GM23338 (cell line): ENCODE measurements around the gene SART3. TPM values are rescaled to one million over a fixed set of nuclear protein-coding genes. Genes with fewer than 3 reads are reported as not detected.

Source experiments
- ATAC-seq: fragments of 200-7000 bp; cut with Tn5 transposase; 3 replicates; pipeline ENCODE4 v1.9.1; 2020
- DNase-seq: peaks from one replicate; pipeline ENCODE4 v3.0.0-alpha.2; 2015; ENCODE audit warnings: low spot score
- H2AFZ ChIP-seq: fragments of 200-600 bp; sonication (generic); 2 replicates; pipeline ENCODE4 v1.8.0; 2016; ENCODE audit warnings: antibody characterized with exemption, mild to moderate bottlenecking, moderate library complexity
- H3F3A ChIP-seq: fragments of 200-600 bp; sonication (generic); replicated peaks from 2 replicates; pipeline ENCODE4 v1.8.0; 2017; ENCODE audit warnings: antibody characterized with exemption, mixed run types, low read depth
- H3K27ac ChIP-seq: fragments of 200-600 bp; sonication (generic); 2 replicates; pipeline ENCODE4 v1.6.1; 2016; ENCODE audit warnings: low read depth
- H3K27me3 ChIP-seq: fragments of 200-600 bp; sonication (generic); 2 replicates; pipeline ENCODE4 v1.8.0; 2016; ENCODE audit warnings: mild to moderate bottlenecking, mixed run types, moderate library complexity; ENCODE audit not compliant: insufficient read depth
- H3K36me3 ChIP-seq: fragments of 200-600 bp; sonication (generic); 2 replicates; pipeline ENCODE4 v1.8.0; 2016; ENCODE audit warnings: mild to moderate bottlenecking; ENCODE audit not compliant: insufficient read depth
- H3K4me1 ChIP-seq: fragments of 200-600 bp; sonication (generic); 2 replicates; pipeline ENCODE4 v1.8.0; 2016; ENCODE audit warnings: mild to moderate bottlenecking, moderate library complexity; ENCODE audit not compliant: insufficient read depth
- H3K4me2 ChIP-seq: fragments of 200-600 bp; sonication (generic); 2 replicates; pipeline ENCODE4 v1.7.1; 2017; ENCODE audit warnings: mixed run types
- H3K4me3 ChIP-seq: fragments of 200-600 bp; sonication (generic); 2 replicates; pipeline ENCODE4 v1.6.1; 2016; ENCODE audit warnings: mixed run types
- H3K79me2 ChIP-seq: fragments of 200-600 bp; sonication (generic); replicated peaks from 2 replicates; pipeline ENCODE4 v1.8.0; 2017; ENCODE audit warnings: mild to moderate bottlenecking; ENCODE audit not compliant: insufficient read depth
- H3K9me2 ChIP-seq: fragments of 200-600 bp; sonication (generic); 2 replicates; pipeline ENCODE4 v1.8.0; 2017; ENCODE audit not compliant: insufficient read depth
- H4K20me1 ChIP-seq: fragments of 200-600 bp; sonication (generic); replicated peaks from 2 replicates; pipeline ENCODE4 v1.8.0; 2017; ENCODE audit warnings: mild to moderate bottlenecking; ENCODE audit not compliant: insufficient read depth
- H3K27ac Mint-ChIP-seq: 2 replicates; pipeline ENCODE4 v1.8.0; 2020; ENCODE audit warnings: inconsistent platforms, mild to moderate bottlenecking, moderate library complexity, mixed read lengths
- H3K27me3 Mint-ChIP-seq: 3 replicates; pipeline ENCODE4 v1.8.0; 2022; ENCODE audit warnings: low read depth, mild to moderate bottlenecking, moderate library complexity, mixed read lengths, inconsistent platforms; ENCODE audit not compliant: insufficient read depth, poor library complexity
- H3K36me3 Mint-ChIP-seq: 3 replicates; pipeline ENCODE4 v1.8.0; 2021; ENCODE audit warnings: low read depth, mild to moderate bottlenecking, inconsistent platforms, moderate library complexity, mixed read lengths
- H3K4me1 Mint-ChIP-seq: 3 replicates; pipeline ENCODE4 v1.8.0; 2020; ENCODE audit warnings: mild to moderate bottlenecking, inconsistent platforms, mixed read lengths
- H3K4me3 Mint-ChIP-seq: 3 replicates; pipeline ENCODE4 v1.8.0; 2021; ENCODE audit warnings: moderate library complexity, mild to moderate bottlenecking, inconsistent platforms, mixed read lengths
- H3K9me3 Mint-ChIP-seq: 3 replicates; pipeline ENCODE4 v1.8.0; 2020; ENCODE audit warnings: moderate library complexity, mild to moderate bottlenecking, inconsistent platforms, mixed read lengths
- EZH2 ChIP-seq: fragments of 200-600 bp; sonication (generic); IDR thresholded peaks from one replicate; pipeline ENCODE4 v1.8.0; 2017; ENCODE audit warnings: antibody characterized with exemption, mild to moderate bottlenecking, low read depth; ENCODE audit not compliant: unreplicated experiment
- EZH2phosphoT487 ChIP-seq: fragments of 200-600 bp; sonication (generic); IDR thresholded peaks from one replicate; pipeline ENCODE4 v1.8.1; 2018; ENCODE audit warnings: antibody characterized with exemption; ENCODE audit not compliant: unreplicated experiment
- JUNB ChIP-seq: IDR thresholded peaks from one replicate; pipeline ENCODE4 v1.6.1; 2016; ENCODE audit warnings: antibody characterized with exemption; ENCODE audit not compliant: unreplicated experiment
- ZNF462 ChIP-seq: fragments of 250-450 bp; sonication (Bioruptor Pico); IDR thresholded peaks from 2 replicates; pipeline ENCODE4 v1.5.0; 2020; ENCODE audit warnings: mild to moderate bottlenecking, moderate library complexity
- polyA plus RNA-seq: library from polyadenylated mRNA; unstranded; fragments of >200 nt; fragmentation: Nextera tagmentation; extraction: Ambion mirVana; gene quantifications from 2 replicates; pipeline ENCODE4 v1.2.1, GENCODE V29; 2016
- total RNA-seq: library from RNA; depleted of rRNA; stranded (reverse); fragments of >200 nt; shearing (Covaris generic); gene quantifications from 2 replicates; pipeline ENCODE4 v1.2.3, GENCODE V29; 2014

Gene SART3
- total and polyA plus RNA-seq, 2 experiments from 2014 or later: 49.8 to 112 TPM

GRCh38 chr12:108605690-108606406, 44.9 kb upstream of the SART3 start (continued):
- TF ChIP-seq ZNF462: no peak

- no peak for ATAC-seq
- no peak for DNase-seq
- H3K4me3 Mint-ChIP-seq: no peak overlapping the region
- Histone ChIP-seq H3K27me3 (no peaks in the 10 kb centered on the region), H4K20me1 (no peaks in the 10 kb centered on the region), H3K4me3 (no peak overlapping the region), H3K4me1 (no peaks in the 10 kb centered on the region; the same call in 1 of the 2 replicates), H3K79me2 (no peaks in the 10 kb centered on the region), H3F3A (0 out of 2 replicates have a peak, but pooled peaks cover 6% of the 10 kb centered on the region), H3K9me2 (no peaks in the 10 kb centered on the region), H3K27ac (no peak overlapping the region), H3K36me3 (no peaks in the 10 kb centered on the region), H2AFZ (no peak overlapping the region), H3K4me2 (no peak overlapping the region)
- H3K36me3 Mint-ChIP-seq: no peaks in the 10 kb centered on the region
- TF ChIP-seq EZH2phosphoT487 (no peak), JUNB (no peak), EZH2 (no peak)
- H3K27ac Mint-ChIP-seq: peak overlapping the region; percentile 48; the same call in 1 of the 2 replicates
- peaks cover 18% of the 10 kb centered on the region for H3K4me1 Mint-ChIP-seq
- H3K9me3 Mint-ChIP-seq: no peaks in the 10 kb centered on the region
- peaks cover 8% of the 10 kb centered on the region for H3K27me3 Mint-ChIP-seq
These were observed 44.2 kb upstream of the SART3 start for GRCh38 chr12:108605000-108605689.
